T-helper 1 cell treated with Interleukin-12 subunit alpha and Interleukin-12 subunit beta and Interleukin-4 antibody, amounts not matched to agents 30 ng/mL and 1 ng/mL, for 36 hours (primary cell): ENCODE measurements around the gene CMTR1. TPM values are rescaled to one million over a fixed set of nuclear protein-coding genes. Genes with fewer than 3 reads are reported as not detected.

Experiments used
- intact Hi-C: fragments of 100-400 bp; cut with micrococcal nuclease; formaldehyde crosslinking; loops from one replicate; pipeline ENCODE4 v1.15.1; 2024
- total RNA-seq: library from RNA; stranded (reverse); gene quantifications from 2 replicates; pipeline ENCODE4 v1.2.3, GENCODE V29; 2022

The CMTR1 gene
- total RNA-seq, 1 donor from 2014 or later, result 88.0 TPM

DNA sequence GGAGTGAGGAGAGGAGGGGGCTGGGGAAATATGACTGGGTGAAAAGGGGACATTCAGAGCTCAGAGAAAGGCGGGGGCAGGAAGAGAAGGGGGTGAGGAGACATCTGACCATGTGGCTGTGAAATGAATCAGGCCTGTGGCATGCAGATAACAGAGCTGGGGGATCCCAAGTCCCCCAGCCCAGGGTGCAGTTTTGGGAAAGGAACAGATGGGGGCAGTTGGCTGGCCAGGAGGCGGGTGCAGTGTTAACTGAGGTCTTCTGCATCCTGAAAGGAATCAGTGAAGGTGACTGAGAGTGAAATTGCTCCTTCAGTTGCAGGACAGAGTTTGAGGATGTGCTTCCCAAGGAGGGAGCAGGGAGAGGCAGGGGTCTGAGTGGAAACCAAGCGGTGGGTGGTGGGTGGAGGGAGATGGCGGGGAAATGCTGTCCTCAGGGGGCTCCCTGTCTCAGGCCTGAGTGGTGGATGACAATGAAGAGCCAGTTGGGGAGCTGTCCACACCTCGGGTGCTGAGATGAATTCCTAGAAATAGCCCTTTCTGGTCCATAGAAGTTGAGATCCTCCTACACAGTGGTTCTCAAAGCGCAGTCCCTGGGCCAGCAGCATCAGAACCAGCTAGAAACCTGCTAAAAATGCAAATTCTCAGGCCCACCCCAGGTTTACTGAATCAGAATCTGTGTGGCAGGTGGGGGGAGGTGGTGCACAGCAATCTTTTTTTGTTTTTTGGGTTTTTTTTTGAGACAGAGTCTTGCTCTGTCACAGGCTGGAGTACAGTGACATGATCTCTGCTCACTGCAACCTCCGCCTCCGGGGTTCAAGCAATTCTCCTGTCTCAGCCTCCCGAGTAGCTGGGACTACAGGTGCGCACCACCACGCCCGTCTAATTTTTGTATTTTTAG, 92.7 kb downstream of the CMTR1 start:
- intact Hi-C loops, result no loop called here

GRCh38 chr6:37528541-37528940, 95.5 kb downstream of the CMTR1 start:
- intact Hi-C loops, result no loop called here

- intact Hi-C loops, result no loop called here
Observed at GRCh38 chr6:37530297-37530696, 97.3 kb downstream of the CMTR1 start.

DNA sequence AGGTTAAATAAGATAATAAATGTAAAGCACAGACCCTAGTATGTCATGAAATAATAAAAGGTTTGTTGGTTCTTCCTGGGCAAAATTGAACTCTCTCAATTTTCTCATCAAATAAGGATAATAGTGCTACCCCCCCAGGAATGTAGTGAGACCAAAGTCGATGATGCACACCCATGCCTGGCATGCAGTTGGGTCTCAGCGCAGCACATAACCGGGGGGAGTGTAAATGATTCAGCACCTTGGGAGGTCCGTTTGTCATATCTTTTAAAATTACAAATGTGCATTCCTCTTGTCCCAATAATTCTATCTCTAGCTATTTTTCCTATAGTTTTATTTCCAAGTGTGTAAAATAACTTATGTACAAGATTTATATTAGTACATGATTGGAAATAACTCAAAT, 98.0 kb downstream of the CMTR1 start:
- intact Hi-C loops, result no loop called here

Other genes starting within 250 kb of the CMTR1 start
- 26.8 and 28.0 TPM in 2 replicates for gene TBC1D22B, start 175.4 kb upstream of the CMTR1 start, total RNA-seq
- 8.0 TPM in 2 replicates for gene TMEM217, start 175.1 kb upstream of the CMTR1 start, total RNA-seq
- gene RNF8, start 79.2 kb upstream of the CMTR1 start, total RNA-seq, result 26.1 and 27.2 TPM in 2 replicates
- 69.4 and 73.3 TPM in 2 replicates for gene CCDC167, start 66.7 kb downstream of the CMTR1 start, total RNA-seq